ENCODE results near the gene RNF10. TPM values are rescaled to one million over a fixed set of nuclear protein-coding genes. Genes with fewer than 3 reads are reported as not detected.

Gene RNF10
- total RNA-seq, 1 experiment from 2014 or later: 79.7 TPM

GRCh38 chr12:120504587-120504986, 29.6 kb upstream of the RNF10 start:
- Histone ChIP-seq H3K9me3 (ENCODE audit: low read length) (no peaks in the 10 kb centered on the region), H3K27me3 (ENCODE audit: low read length) (no peaks in the 10 kb centered on the region), H3K27ac (ENCODE audit: low read length) (no peak overlapping the region), H4K20me1 (ENCODE audit: low read length) (no peaks in the 10 kb centered on the region), H3K9ac (ENCODE audit: low read length) (no peak overlapping the region), H3K4me1 (ENCODE audit: insufficient read depth, low read length) (no peaks in the 10 kb centered on the region), H3K79me2 (ENCODE audit: low read length) (no peaks in the 10 kb centered on the region), H3K36me3 (ENCODE audit: low read depth, low read length) (peaks cover 20% of the 10 kb centered on the region), H2AFZ (ENCODE audit: low read length) (no peak overlapping the region), H3K4me2 (ENCODE audit: low read length) (no peak overlapping the region), H3K9me2 (replicated peaks; ENCODE audit: low read length) (no peaks in the 10 kb centered on the region), H3K4me3 (ENCODE audit: low read length) (no peak overlapping the region), H3F3A (ENCODE audit: low read length, unreplicated experiment) (no peaks in the 10 kb centered on the region)
- CTCF ChIA-PET: no interaction called here
- TF ChIP-seq EZH2phosphoT487 (IDR thresholded peaks at IDR 0.05; ENCODE audit: borderline replicate concordance, low read length) (no peak), EZH2 (IDR thresholded peaks at IDR 0.05; ENCODE audit: low read length, unreplicated experiment) (no peak), CTCF (conservative IDR thresholded peaks at IDR 0.05; ENCODE audit: low read depth, low read length) (no peak)
- POLR2A ChIA-PET (ENCODE audit: unreplicated experiment): interaction anchor here (0.5 kb wide), 2 partner anchors 8 to 304 kb away, joined by 7 to 33 read pairs; partner anchors contain the start of gene RPLP0
- intact Hi-C loops (cut with micrococcal nuclease): no loop called here
- no TSS peak for BruUV-seq (replicated peaks)
- DNase-seq (no peak), ATAC-seq (no peak)

DNA sequence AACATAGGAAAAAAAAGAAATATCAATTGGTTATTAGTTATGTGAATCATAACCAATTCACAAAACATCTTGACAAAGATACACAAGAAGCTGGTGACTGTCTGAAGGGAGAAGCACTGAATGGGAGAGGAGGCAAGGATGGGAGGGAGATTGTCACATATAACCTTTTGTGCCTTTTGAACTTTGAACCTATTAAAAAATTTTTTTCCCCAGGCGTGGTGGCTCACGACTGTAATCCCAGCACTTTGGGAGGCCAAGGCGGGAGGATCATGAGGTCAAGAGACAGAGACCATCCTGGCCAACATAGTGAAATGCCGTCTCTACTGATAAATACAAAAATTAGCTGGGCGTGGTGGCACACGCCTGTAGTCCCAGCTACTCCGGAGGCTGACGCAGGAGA, 25.6 kb upstream of the RNF10 start:
- Histone ChIP-seq H4K20me1 (ENCODE audit: low read length) (no peaks in the 10 kb centered on the region), H3K9ac (ENCODE audit: low read length) (no peak overlapping the region), H3K9me3 (ENCODE audit: low read length) (no peaks in the 10 kb centered on the region), H3K27ac (ENCODE audit: low read length) (no peak overlapping the region), H3K4me3 (ENCODE audit: low read length) (no peak overlapping the region), H3K27me3 (ENCODE audit: low read length) (no peaks in the 10 kb centered on the region), H3K9me2 (replicated peaks; ENCODE audit: low read length) (no peaks in the 10 kb centered on the region), H2AFZ (ENCODE audit: low read length) (no peak overlapping the region), H3F3A (ENCODE audit: low read length, unreplicated experiment) (no peaks in the 10 kb centered on the region), H3K79me2 (ENCODE audit: low read length) (no peaks in the 10 kb centered on the region), H3K4me1 (ENCODE audit: insufficient read depth, low read length) (no peaks in the 10 kb centered on the region), H3K4me2 (ENCODE audit: low read length) (no peak overlapping the region), H3K36me3 (ENCODE audit: low read depth, low read length) (peaks cover 18% of the 10 kb centered on the region)
- ATAC-seq (no peak), DNase-seq (no peak)
- BruUV-seq (replicated peaks): no TSS peak
- ChIA-PET CTCF (no interaction called here), POLR2A (ENCODE audit: unreplicated experiment) (no interaction called here)
- TF ChIP-seq CTCF (conservative IDR thresholded peaks at IDR 0.05; ENCODE audit: low read depth, low read length): no peak
- TF ChIP-seq EZH2phosphoT487 (IDR thresholded peaks at IDR 0.05; ENCODE audit: borderline replicate concordance, low read length): no peak
- TF ChIP-seq EZH2 (IDR thresholded peaks at IDR 0.05; ENCODE audit: low read length, unreplicated experiment): no peak
- intact Hi-C loops (cut with micrococcal nuclease): no loop called here

- no TSS peak for BruUV-seq (replicated peaks)
- Histone ChIP-seq H3K79me2 (ENCODE audit: low read length) (no peaks in the 10 kb centered on the region), H3K27ac (ENCODE audit: low read length) (no peak overlapping the region), H2AFZ (ENCODE audit: low read length) (no peak overlapping the region), H3K27me3 (ENCODE audit: low read length) (no peaks in the 10 kb centered on the region), H3K9ac (ENCODE audit: low read length) (no peak overlapping the region), H3K9me3 (ENCODE audit: low read length) (no peaks in the 10 kb centered on the region), H3K4me1 (ENCODE audit: insufficient read depth, low read length) (no peaks in the 10 kb centered on the region), H3F3A (ENCODE audit: low read length, unreplicated experiment) (no peaks in the 10 kb centered on the region), H4K20me1 (ENCODE audit: low read length) (no peaks in the 10 kb centered on the region), H3K9me2 (replicated peaks; ENCODE audit: low read length) (no peaks in the 10 kb centered on the region), H3K36me3 (ENCODE audit: low read depth, low read length) (peaks cover 7% of the 10 kb centered on the region), H3K4me2 (ENCODE audit: low read length) (no peak overlapping the region), H3K4me3 (ENCODE audit: low read length) (no peak overlapping the region)
- intact Hi-C loops (cut with micrococcal nuclease): no loop called here
- ATAC-seq (no peak), DNase-seq (no peak)
- CTCF ChIA-PET: no interaction called here
- POLR2A ChIA-PET (ENCODE audit: unreplicated experiment): no interaction called here
- TF ChIP-seq EZH2phosphoT487 (IDR thresholded peaks at IDR 0.05; ENCODE audit: borderline replicate concordance, low read length): no peak
- TF ChIP-seq CTCF (conservative IDR thresholded peaks at IDR 0.05; ENCODE audit: low read depth, low read length): no peak
- TF ChIP-seq EZH2 (IDR thresholded peaks at IDR 0.05; ENCODE audit: low read length, unreplicated experiment): no peak
Measured at GRCh38 chr12:120514002-120514401, 20.2 kb upstream of the RNF10 start.
